KOPT-K1 (cell line): ENCODE measurements around the gene VEZF1.

Experiments
- H3K27ac ChIP-seq: fragments of 200-600 bp; sonication (generic); 2 replicates; pipeline ENCODE4 v1.5.1; 2016; ENCODE audit warnings: antibody characterized with exemption, mild to moderate bottlenecking, low read depth, low read length; ENCODE audit not compliant: poor library complexity, severe bottlenecking
- H3K36me3 ChIP-seq: fragments of 200-600 bp; sonication (generic); 2 replicates; pipeline ENCODE4 v1.5.1; 2017; ENCODE audit warnings: antibody characterized with exemption, mild to moderate bottlenecking, low read length, moderate library complexity; ENCODE audit not compliant: insufficient read depth
- H3K9me3 ChIP-seq: fragments of 200-600 bp; sonication (generic); 2 replicates; pipeline ENCODE4 v1.5.1; 2017; ENCODE audit warnings: antibody characterized with exemption, low read length, mild to moderate bottlenecking; ENCODE audit not compliant: insufficient read depth, poor library complexity, severe bottlenecking

The VEZF1 gene

DNA sequence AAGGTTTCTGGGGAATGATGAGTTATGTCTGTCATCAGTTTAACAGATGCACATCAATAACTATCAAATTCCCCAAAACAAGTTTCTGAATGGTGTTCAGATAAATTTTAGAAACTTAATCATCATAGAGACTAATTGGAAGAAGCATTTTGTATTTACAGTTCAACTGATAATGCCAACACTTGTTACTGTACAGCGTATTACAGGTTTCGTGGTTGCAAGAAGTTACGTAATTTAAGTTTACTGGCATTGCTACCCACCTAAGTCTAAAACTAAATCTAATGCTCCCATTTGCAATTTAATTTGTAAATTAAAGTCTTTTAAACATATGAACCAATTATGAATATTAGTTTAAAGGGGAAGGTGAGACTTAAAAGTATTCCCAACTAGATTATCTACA lies 16.0 kb upstream of the VEZF1 start:
- H3K9me3 ChIP-seq: no peaks in the 10 kb centered on the region
- no peak overlapping the region for H3K27ac ChIP-seq
- H3K36me3 ChIP-seq: peaks cover 73% of the 10 kb centered on the region

GRCh38 chr17:58002973-58003372 lies 14.9 kb upstream of the VEZF1 start:
- Histone ChIP-seq H3K27ac (no peak overlapping the region), H3K36me3 (peaks cover 84% of the 10 kb centered on the region), H3K9me3 (no peaks in the 10 kb centered on the region)

GRCh38 chr17:58002154-58002948 lies 14.3 kb upstream of the VEZF1 start:
- Histone ChIP-seq H3K36me3 (peaks cover 90% of the 10 kb centered on the region), H3K9me3 (no peaks in the 10 kb centered on the region), H3K27ac (no peak overlapping the region)

DNA sequence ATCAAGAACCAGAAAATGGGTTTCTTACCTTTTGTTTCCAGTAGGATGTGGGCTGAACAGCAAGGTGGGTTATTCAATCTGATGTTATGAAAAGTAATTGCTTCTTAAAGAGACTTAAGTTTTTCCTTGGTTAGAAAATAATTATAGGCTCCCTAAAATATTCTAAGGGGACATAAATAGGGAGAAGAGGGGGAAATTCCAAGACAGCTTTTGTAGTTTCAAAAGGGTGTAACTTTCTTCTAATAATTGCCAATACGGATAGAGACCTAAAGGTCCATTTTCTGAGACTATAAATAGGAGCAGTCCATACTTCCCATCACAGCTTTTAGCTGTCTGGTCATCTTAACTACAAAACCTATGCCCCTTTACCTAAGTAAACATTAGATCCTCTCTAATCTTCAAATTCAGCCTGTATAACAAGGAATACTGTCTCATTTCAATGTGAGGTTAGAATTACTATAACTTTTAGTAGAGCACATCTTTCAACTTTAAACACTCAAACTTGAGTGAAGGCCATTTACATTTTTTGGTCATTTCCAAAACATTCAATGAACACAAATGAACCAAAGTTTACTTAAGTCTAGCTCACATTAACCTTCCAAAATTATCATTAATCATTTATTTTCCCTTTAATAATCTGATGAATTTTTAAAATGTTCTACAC lies 13.5 kb upstream of the VEZF1 start:
- Histone ChIP-seq H3K36me3 (peaks cover 98% of the 10 kb centered on the region), H3K27ac (no peak overlapping the region), H3K9me3 (no peaks in the 10 kb centered on the region)

GRCh38 chr17:57999496-58000017 lies 11.5 kb upstream of the VEZF1 start:
- Histone ChIP-seq H3K36me3 (peaks cover 82% of the 10 kb centered on the region), H3K9me3 (no peaks in the 10 kb centered on the region), H3K27ac (no peak overlapping the region)

DNA sequence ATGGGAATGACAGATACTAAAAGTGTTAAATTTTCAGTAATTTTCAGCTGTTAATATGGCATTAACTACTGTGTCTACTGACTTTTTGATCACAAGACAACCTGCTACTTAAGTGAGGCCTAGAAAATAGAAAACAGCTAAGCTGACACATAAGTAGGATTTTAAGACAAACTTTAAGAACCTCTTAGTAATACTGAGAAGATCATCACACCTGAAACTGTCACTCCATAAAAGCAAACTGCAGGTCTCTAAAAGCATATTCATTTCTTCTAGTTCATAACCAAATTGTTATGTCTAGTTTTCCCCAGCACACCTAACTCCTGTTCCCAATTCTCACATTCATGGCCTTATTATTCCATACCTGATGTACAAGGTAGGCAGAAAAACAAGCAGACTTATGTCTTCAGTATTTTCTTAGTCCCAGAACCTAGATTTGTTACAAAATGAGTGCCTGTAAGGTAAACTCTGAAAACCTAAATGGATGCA lies 11.0 kb upstream of the VEZF1 start:
- Histone ChIP-seq H3K27ac (no peak overlapping the region), H3K36me3 (peaks cover 77% of the 10 kb centered on the region), H3K9me3 (no peaks in the 10 kb centered on the region)

DNA sequence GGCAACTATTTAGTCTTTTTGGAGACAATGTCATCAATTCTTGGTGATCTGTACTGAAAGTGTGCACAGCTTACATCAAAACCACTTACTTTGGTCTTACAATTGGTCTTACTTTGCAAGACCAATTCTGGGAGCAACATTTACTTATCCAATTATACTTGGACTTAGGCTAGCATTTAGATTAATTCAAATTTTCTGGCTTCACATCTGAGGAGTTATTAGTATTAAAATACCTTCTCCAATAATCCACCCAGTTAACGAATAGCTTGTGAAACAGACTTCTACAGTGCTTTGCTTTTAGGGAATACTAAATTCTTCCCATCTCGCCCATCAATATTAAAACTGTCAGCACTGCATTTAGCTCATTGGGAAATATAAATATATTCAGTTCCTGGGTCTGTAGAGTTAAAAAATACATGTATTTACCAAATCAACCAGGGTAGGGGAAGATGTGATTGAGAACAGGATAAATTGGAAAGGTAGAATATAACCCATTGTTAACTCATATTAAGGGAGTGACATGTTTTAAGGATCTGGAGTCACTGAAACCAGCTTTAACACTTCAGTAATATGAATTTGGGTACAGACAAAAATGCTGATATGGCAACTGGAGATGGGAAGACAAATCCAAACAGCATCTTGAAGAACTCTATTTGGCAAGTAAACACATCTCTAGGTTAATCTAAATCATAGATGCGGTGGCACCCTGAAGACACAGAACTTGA lies 9.2 kb upstream of the VEZF1 start:
- no peak overlapping the region for H3K27ac ChIP-seq
- H3K36me3 ChIP-seq: peaks cover 59% of the 10 kb centered on the region
- no peaks in the 10 kb centered on the region for H3K9me3 ChIP-seq

GRCh38 chr17:57995076-57995956 lies 7.3 kb upstream of the VEZF1 start:
- Histone ChIP-seq H3K36me3 (peaks cover 40% of the 10 kb centered on the region), H3K9me3 (no peaks in the 10 kb centered on the region), H3K27ac (no peak overlapping the region)

- Histone ChIP-seq H3K27ac (peak overlapping the region; percentile 18), H3K36me3 (peaks cover 31% of the 10 kb centered on the region), H3K9me3 (no peaks in the 10 kb centered on the region)
These were observed 6.4 kb upstream of the VEZF1 start for GRCh38 chr17:57994436-57994835.

DNA sequence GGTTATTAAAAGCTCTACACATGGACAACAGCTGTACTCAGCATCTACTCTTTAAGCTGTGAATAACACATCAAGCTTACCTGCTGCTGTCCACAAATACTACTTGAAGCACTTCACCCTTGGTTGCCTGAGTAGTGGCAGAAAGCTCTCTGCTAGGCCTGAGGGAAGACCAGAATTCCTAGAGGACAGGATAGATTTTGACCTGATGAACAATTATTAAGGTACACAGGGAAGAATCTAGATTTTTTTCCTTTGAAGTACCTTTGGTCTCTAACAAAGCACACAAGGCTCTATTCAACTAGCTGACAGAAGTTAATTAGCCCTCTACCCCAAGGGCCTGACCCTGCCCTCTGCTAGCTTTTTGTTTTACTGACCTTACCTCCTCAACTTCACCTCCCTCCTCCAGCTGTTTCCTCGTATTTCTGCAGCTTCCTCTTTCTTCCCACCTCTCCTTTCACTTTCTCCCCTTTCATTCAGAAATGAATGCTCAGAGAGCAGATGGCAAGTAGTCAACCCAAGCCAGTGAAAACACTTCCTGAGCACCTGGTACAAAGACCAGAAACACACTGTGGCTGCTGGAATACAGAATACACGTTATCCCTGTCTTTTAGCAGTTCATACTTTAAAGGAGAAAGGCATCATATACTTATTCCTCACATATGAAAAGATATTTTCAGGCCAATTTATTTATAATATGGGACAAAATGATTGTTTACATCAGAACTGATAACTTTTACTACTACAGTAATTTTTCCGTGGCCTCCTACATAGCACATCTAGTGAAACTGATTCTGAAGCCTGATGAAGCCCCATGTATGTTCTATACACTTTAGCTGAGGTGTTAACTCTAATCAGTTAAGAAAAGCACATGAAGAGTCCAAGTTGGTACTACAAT lies 5.7 kb upstream of the VEZF1 start:
- peaks cover 24% of the 10 kb centered on the region for H3K36me3 ChIP-seq
- no peaks in the 10 kb centered on the region for H3K9me3 ChIP-seq
- H3K27ac ChIP-seq: peak overlapping the region; percentile 18

- Histone ChIP-seq H3K27ac (no peak overlapping the region), H3K9me3 (no peaks in the 10 kb centered on the region)
These were observed 3.5 kb upstream of the VEZF1 start for GRCh38 chr17:57991537-57991936.

DNA sequence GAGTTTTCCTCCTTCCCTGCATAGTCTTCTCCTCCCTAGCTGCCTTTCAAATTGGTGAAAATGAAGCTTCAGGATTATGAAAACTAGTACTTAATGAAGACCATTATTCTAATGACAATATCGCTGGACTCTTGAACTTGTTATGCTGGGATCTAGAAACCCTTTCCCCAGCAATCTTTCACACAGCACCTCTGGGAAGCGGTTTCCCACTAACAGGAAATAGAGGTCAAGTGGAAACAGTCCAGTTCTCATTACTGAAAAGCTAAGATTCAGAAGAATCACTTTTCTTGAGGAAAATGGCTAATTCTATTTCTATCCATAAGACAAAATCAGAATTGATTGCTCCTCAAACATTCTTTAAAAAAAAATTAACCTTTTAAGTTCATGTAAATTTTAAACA lies 2.0 kb upstream of the VEZF1 start:
- peaks cover 3% of the 10 kb centered on the region for H3K36me3 ChIP-seq
- no peaks in the 10 kb centered on the region for H3K9me3 ChIP-seq
- H3K27ac ChIP-seq: no peak overlapping the region

More at GRCh38 chr17:57991537-57991936, 3.5 kb upstream of the VEZF1 start:
- H3K36me3 ChIP-seq: 0 out of 2 replicates have a peak, but pooled peaks cover 2% of the 10 kb centered on the region

DNA sequence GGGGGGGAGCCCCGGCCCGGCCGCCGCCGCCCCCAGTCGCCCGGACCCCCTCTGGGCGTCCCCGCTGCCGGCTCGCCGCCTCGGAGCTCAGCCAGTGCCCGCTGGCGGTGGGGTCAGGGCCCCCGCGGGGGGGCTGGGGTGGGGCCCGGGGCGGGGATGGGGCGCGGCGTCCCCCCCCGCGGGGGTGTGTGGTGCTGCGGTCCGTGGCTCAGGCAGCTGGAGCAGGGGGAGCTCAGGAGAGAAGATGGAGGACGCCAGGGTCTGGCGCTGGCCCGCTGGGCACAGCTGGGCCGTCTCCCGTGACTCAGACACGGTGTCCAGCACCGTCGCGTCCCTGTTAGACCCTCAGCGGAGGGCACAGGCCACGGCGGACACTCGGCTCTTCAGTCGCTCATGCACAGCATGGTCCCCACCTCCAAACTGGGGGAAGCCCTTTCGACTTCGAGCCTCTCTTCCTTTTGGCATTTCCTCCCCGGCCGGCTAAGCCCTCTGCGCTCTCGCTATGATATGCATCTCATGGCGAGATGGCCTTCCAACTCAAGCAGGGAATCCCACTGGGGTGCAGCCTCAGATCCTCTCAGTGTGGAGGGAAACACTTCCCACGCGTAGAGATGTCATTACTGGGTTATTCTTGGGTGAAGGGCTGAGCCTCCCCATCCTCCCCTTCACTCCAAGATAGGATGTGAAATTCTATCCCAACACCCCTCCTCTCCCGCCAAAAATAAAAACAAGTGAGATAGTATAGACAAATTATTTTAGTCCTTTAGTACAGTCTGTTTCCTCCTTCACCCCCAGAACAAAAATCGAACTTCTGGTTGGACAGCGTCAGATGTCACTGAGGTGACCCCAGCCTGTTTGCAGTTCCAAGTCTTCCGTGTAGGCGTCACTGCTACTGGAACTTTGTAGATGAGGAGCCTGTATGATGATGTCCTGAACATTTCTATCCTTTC lies 522 bp upstream of the VEZF1 start:
- H3K27ac ChIP-seq: peak overlapping the region; percentile 79
- H3K36me3 ChIP-seq: peaks cover 18% of the 10 kb centered on the region
- H3K9me3 ChIP-seq: no peaks in the 10 kb centered on the region
